SIG-M5 (cell line): ENCODE results near the gene TNPO2.
A peak's percentile ranks its signal among the peaks of the same experiment; 100 is the strongest.
"Not testable (repeated sequence)": the region's sequence is repeated elsewhere in the genome, so short reads cannot be mapped to it uniquely, and the experiment has no call there.

Experiments
- DNase-seq: peaks from one replicate; lab custom pipeline; 2025; lab: John Stamatoyannopoulos, UW

Gene TNPO2

GRCh38 chr19:12705654-12706331, 17.9 kb downstream of the TNPO2 start:
- DNase-seq, result no peak

- DNase-seq, result no peak
Measured at GRCh38 chr19:12705169-12705568, 18.6 kb downstream of the TNPO2 start.

- DNase-seq, result no peak
Measured at GRCh38 chr19:12703046-12703445, 20.7 kb downstream of the TNPO2 start.

- no peak for DNase-seq
Measured at GRCh38 chr19:12701596-12702282, 22.0 kb downstream of the TNPO2 start.

- DNase-seq, result no peak
Measured at GRCh38 chr19:12698138-12698537, 25.6 kb downstream of the TNPO2 start.

GRCh38 chr19:12697425-12697824, 26.3 kb downstream of the TNPO2 start:
- not testable (repeated sequence) for DNase-seq

GRCh38 chr19:12696366-12697335, 27.1 kb downstream of the TNPO2 start, which contains the start of gene FBXW9:
Gene FBXW9, minus strand, starts transcription at chr19:12696631. Its CDS starts 50 bp downstream, at chr19:12696581.
- DNase-seq, result peak; percentile 87

GRCh38 chr19:12695997-12696365, 27.8 kb downstream of the TNPO2 start:
- no peak for DNase-seq

- no peak for DNase-seq
Measured at GRCh38 chr19:12695514-12695913, 28.2 kb downstream of the TNPO2 start.

GRCh38 chr19:12695096-12695495, 28.6 kb downstream of the TNPO2 start:
- no peak for DNase-seq

GRCh38 chr19:12694641-12695040, 29.1 kb downstream of the TNPO2 start:
- DNase-seq, result no peak

- no peak for DNase-seq
Measured at GRCh38 chr19:12692960-12693359, 30.8 kb downstream of the TNPO2 start.

GRCh38 chr19:12689581-12690216, 34.0 kb downstream of the TNPO2 start:
- DNase-seq, result no peak

- no peak for DNase-seq
Measured at GRCh38 chr19:12689012-12689411, 34.7 kb downstream of the TNPO2 start.

- DNase-seq, result no peak
Measured at GRCh38 chr19:12687496-12688196, 36.1 kb downstream of the TNPO2 start, which contains the start of gene GNG14. Gene GNG14, plus strand, starts transcription at chr19:12687998. Its CDS starts 51 bp downstream, at chr19:12688049.

- no peak for DNase-seq
Measured at GRCh38 chr19:12685831-12686230, 37.9 kb downstream of the TNPO2 start.

- peak; percentile 80 for DNase-seq
Measured at GRCh38 chr19:12681074-12681987, 42.4 kb downstream of the TNPO2 start, which contains the start of gene DHPS. Gene DHPS, minus strand, starts transcription at chr19:12681880. Its CDS starts 114 bp downstream, at chr19:12681766.

- DNase-seq, result no peak
Measured at GRCh38 chr19:12680034-12680433, 43.7 kb downstream of the TNPO2 start.

- not testable (repeated sequence) for DNase-seq
Measured at GRCh38 chr19:12678039-12678438, 45.7 kb downstream of the TNPO2 start.

- DNase-seq, result no peak
Measured at GRCh38 chr19:12676928-12677327, 46.8 kb downstream of the TNPO2 start.
